Measurements from ENCODE around the gene BAG1. TPM values are rescaled to one million over a fixed set of nuclear protein-coding genes. Genes with fewer than 3 reads are reported as not detected.
A peak's percentile ranks its signal among the peaks of the same experiment; 100 is the strongest.

Gene BAG1
- total RNA-seq, 6 donors from 2014 or later = 55.5 to 157 (median 129) TPM

- H3K27me3 ChIP-seq = no peaks in the 10 kb centered on the region
- no peak for DNase-seq
Observed at GRCh38 chr9:33231623-33231942, 32.9 kb downstream of the BAG1 start.

GRCh38 chr9:33230756-33231622, 33.5 kb downstream of the BAG1 start:
- H3K4me3 ChIP-seq = no peak overlapping the region
- H3K4me1 ChIP-seq = peaks cover 3 to 19% (median 10%) of the 10 kb centered on the region in 4 donors
- H3K9me3 ChIP-seq = no peaks in the 10 kb centered on the region
- no peak overlapping the region for H3K27ac ChIP-seq
- H3K36me3 ChIP-seq = no peaks in the 10 kb centered on the region
- 80 to 85% methylated on average over 13 of the region's 13 CpGs for WGBS, 2 donors
- DNase-seq (no peak), ATAC-seq (ENCODE audit: low FRiP score in 2 of 2) (no peak)
- TF ChIP-seq POLR2AphosphoS5 (IDR thresholded peaks at IDR 0.05) = no peak
- no peak for TF ChIP-seq POLR2A (IDR thresholded peaks at IDR 0.05)
- no peak for TF ChIP-seq EP300 (IDR thresholded peaks at IDR 0.05)
- TF ChIP-seq, protein P1, sequence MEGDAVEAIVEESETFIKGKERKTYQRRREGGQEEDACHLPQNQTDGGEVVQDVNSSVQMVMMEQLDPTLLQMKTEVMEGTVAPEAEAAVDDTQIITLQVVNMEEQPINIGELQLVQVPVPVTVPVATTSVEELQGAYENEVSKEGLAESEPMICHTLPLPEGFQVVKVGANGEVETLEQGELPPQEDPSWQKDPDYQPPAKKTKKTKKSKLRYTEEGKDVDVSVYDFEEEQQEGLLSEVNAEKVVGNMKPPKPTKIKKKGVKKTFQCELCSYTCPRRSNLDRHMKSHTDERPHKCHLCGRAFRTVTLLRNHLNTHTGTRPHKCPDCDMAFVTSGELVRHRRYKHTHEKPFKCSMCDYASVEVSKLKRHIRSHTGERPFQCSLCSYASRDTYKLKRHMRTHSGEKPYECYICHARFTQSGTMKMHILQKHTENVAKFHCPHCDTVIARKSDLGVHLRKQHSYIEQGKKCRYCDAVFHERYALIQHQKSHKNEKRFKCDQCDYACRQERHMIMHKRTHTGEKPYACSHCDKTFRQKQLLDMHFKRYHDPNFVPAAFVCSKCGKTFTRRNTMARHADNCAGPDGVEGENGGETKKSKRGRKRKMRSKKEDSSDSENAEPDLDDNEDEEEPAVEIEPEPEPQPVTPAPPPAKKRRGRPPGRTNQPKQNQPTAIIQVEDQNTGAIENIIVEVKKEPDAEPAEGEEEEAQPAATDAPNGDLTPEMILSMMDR (IDR thresholded peaks at IDR 0.05) = no peak
- no peaks in the 10 kb centered on the region for H3K27me3 ChIP-seq

More at GRCh38 chr9:33231623-33231942, 32.9 kb downstream of the BAG1 start:
- H3K27ac ChIP-seq = no peak overlapping the region
- no peaks in the 10 kb centered on the region for H3K36me3 ChIP-seq
- WGBS, 2 donors = 78 to 90% methylated on average over 2 of the region's 2 CpGs
- TF ChIP-seq POLR2AphosphoS5 (IDR thresholded peaks at IDR 0.05) (no peak), EP300 (IDR thresholded peaks at IDR 0.05) (no peak), POLR2A (IDR thresholded peaks at IDR 0.05) (no peak)
- TF ChIP-seq, protein P1 (IDR thresholded peaks at IDR 0.05) = no peak
- peaks cover 0 to 17% (median 7%) of the 10 kb centered on the region in 4 donors for H3K4me1 ChIP-seq
- no peak for ATAC-seq (ENCODE audit: low FRiP score in 2 of 2)
- H3K9me3 ChIP-seq = no peaks in the 10 kb centered on the region
- H3K4me3 ChIP-seq = no peak overlapping the region

DNA sequence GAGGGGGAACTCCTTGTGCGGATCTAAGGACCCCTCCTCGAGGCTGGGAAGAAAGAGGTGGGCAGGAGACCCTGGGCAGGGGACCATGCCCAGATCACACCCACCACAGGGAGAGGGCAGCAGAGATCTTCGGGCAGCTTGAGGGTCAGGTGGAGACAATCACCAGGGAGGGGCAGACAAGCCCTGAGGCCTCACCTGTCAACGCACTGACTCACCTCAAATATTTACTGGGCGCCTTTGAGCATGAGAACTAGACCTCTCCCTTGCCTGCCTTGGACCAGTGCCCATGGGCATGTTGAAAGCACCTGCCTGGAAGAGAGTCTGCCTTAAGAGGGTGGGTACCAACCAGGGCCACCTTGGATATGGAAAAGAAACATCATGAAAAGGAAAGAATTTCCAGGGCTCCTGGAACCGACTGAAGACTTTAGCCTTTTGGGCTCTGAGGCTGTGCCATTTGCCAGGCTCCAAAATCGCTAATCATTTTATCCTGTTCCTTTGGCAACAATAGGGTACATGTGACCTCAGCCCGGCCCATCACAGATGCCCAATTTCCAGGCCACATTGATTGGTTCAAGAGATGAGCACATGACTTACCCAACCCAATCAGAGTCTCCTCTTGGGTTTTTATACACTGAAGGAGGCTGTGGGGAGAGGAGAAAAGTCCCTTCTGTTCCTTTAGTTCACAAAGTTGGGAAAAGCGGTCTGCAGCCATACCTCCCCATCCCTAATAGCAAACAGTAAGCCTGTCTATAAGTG, 35.0 kb downstream of the BAG1 start:
- DNase-seq (peak in 1 of 2 donors; percentile 95), ATAC-seq (ENCODE audit: low FRiP score in 2 of 2) (peak; percentile 37 to 87)
- TF ChIP-seq, protein P1 (IDR thresholded peaks at IDR 0.05) = peak in 5 of 6 experiments; percentile 18 to 64 (median 52)
- no peak for TF ChIP-seq POLR2A (IDR thresholded peaks at IDR 0.05)
- peak in 1 of 2 donors; percentile 47 for TF ChIP-seq POLR2AphosphoS5 (IDR thresholded peaks at IDR 0.05)
- TF ChIP-seq EP300 (IDR thresholded peaks at IDR 0.05) = peak in 1 of 4 donors; percentile 64
- Histone ChIP-seq H3K4me3 (no peak overlapping the region), H3K4me1 (peaks cover 11 to 25% (median 18%) of the 10 kb centered on the region in 4 donors), H3K27me3 (no peaks in the 10 kb centered on the region), H3K9me3 (no peaks in the 10 kb centered on the region), H3K36me3 (no peaks in the 10 kb centered on the region), H3K27ac (peak overlapping the region in 3 of 4 donors; percentile 7 to 45 (median 27))
- WGBS, 2 donors = 64 to 75% methylated on average over 8 to 9 of the region's 9 CpGs

- Histone ChIP-seq H3K9me3 (no peaks in the 10 kb centered on the region), H3K4me3 (no peak overlapping the region), H3K27me3 (no peaks in the 10 kb centered on the region), H3K36me3 (no peaks in the 10 kb centered on the region), H3K4me1 (peaks cover 11 to 16% (median 14%) of the 10 kb centered on the region in 4 donors), H3K27ac (peak overlapping the region in 3 of 4 donors; percentile 7 to 45 (median 27))
- ATAC-seq (ENCODE audit: low FRiP score in 2 of 2) = no peak
- DNase-seq = no peak
- 76 to 84% methylated on average over 4 of the region's 4 CpGs for WGBS, 2 donors
- TF ChIP-seq, protein P1 (IDR thresholded peaks at IDR 0.05) = no peak
- TF ChIP-seq POLR2A (IDR thresholded peaks at IDR 0.05) (no peak), EP300 (IDR thresholded peaks at IDR 0.05) (no peak), POLR2AphosphoS5 (IDR thresholded peaks at IDR 0.05) (no peak)
Observed at GRCh38 chr9:33228606-33229005, 35.9 kb downstream of the BAG1 start.

Data from upper lobe of left lung (tissue), 6 donors.